Stomach (tissue), 4 donors: ENCODE results near the gene FBXO2.

Experiments
- CTCF ChIP-seq, 7 experiments: fragments of 450-650 bp in 4 of 7; fragments of 200-600 bp in 3 of 7; sonication (generic) in 3 of 7; IDR thresholded peaks; one replicate each; pipeline ENCODE4 v1.5.1; 2016 to 2019; ENCODE audit warnings: antibody characterized with exemption in 7 of 7, control low read depth in 2 of 7, mild to moderate bottlenecking in 1 of 7
- POLR2A ChIP-seq, 4 donors: fragments of 450-650 bp; IDR thresholded peaks; one replicate each; pipeline ENCODE4 v1.6.1; 2016; ENCODE audit warnings: antibody characterized with exemption in 4 of 4, control low read depth in 2 of 4, mild to moderate bottlenecking in 1 of 4, moderate library complexity in 1 of 4
- POLR2AphosphoS5 ChIP-seq, 3 donors: sonication (generic); formaldehyde crosslinking; IDR thresholded peaks; one replicate each; pipeline ENCODE4 v1.6.1; 2016; ENCODE audit warnings: antibody characterized with exemption in 3 of 3

GRCh38 chr1:11700601-11701467, 46.6 kb upstream of the FBXO2 start:
- no peak for TF ChIP-seq CTCF (IDR thresholded peaks at IDR 0.05)
- no peak for TF ChIP-seq POLR2A (IDR thresholded peaks at IDR 0.05)
- TF ChIP-seq POLR2AphosphoS5 (IDR thresholded peaks at IDR 0.05) = no peak
